Endothelial cell (in vitro differentiated cells): ENCODE results near the gene FEZ2. TPM values are rescaled to one million over a fixed set of nuclear protein-coding genes. Genes with fewer than 3 reads are reported as not detected.

Experiments used
- DNase-seq: peaks from one replicate; pipeline ENCODE4 v3.0.0; 2021; ENCODE audit warnings: low spot score
- H3K27ac Mint-ChIP-seq: one replicate; pipeline ENCODE4 v1.8.0; 2021; ENCODE audit warnings: mixed read lengths, inconsistent platforms; ENCODE audit not compliant: unreplicated experiment
- H3K27me3 Mint-ChIP-seq: one replicate; pipeline ENCODE4 v1.8.0; 2021; ENCODE audit warnings: mild to moderate bottlenecking, moderate library complexity, mixed read lengths, inconsistent platforms; ENCODE audit not compliant: unreplicated experiment
- H3K36me3 Mint-ChIP-seq: one replicate; pipeline ENCODE4 v1.8.0; 2021; ENCODE audit warnings: mild to moderate bottlenecking, low read depth, mixed read lengths, inconsistent platforms; ENCODE audit not compliant: unreplicated experiment
- H3K4me1 Mint-ChIP-seq: one replicate; pipeline ENCODE4 v1.8.0; 2021; ENCODE audit warnings: mild to moderate bottlenecking, mixed read lengths, inconsistent platforms; ENCODE audit not compliant: unreplicated experiment
- H3K4me3 Mint-ChIP-seq: one replicate; pipeline ENCODE4 v1.8.0; 2021; ENCODE audit warnings: mild to moderate bottlenecking, mixed read lengths, inconsistent platforms; ENCODE audit not compliant: unreplicated experiment
- H3K9me3 Mint-ChIP-seq: one replicate; pipeline ENCODE4 v1.8.0; 2021; ENCODE audit warnings: mixed read lengths, inconsistent platforms; ENCODE audit not compliant: unreplicated experiment
- CTCF ChIP-seq: fragments of 200-600 bp; sonication (generic); IDR thresholded peaks from one replicate; pipeline ENCODE4 v1.5.0; 2021; ENCODE audit warnings: antibody characterized with exemption; ENCODE audit not compliant: unreplicated experiment
- total RNA-seq: library from RNA; stranded (reverse); fragmentation: NEBNext Ultra II Directional; extraction: Animal tissue kit (Norgen Biotek cat#: 25700); gene quantifications from one replicate; pipeline ENCODE4 v1.2.1, GENCODE V29; 2021; ENCODE audit not compliant: unreplicated experiment

The FEZ2 gene
- total RNA-seq, 1 donor from 2014 or later, result 40.8 TPM

GRCh38 chr2:36530983-36531354, 67.0 kb downstream of the FEZ2 start:
- H3K27ac Mint-ChIP-seq, result no peak overlapping the region

GRCh38 chr2:36530178-36530982, 67.6 kb downstream of the FEZ2 start:
- Mint-ChIP-seq H3K27ac (no peak overlapping the region), H3K4me3 (no peak overlapping the region), H3K4me1 (peaks cover 7% of the 10 kb centered on the region)

More at GRCh38 chr2:36530983-36531354, 67.0 kb downstream of the FEZ2 start:
- DNase-seq, result no peak
- peaks cover 13% of the 10 kb centered on the region for H3K4me1 Mint-ChIP-seq
- no peaks in the 10 kb centered on the region for H3K9me3 Mint-ChIP-seq
- peaks cover 18% of the 10 kb centered on the region for H3K27me3 Mint-ChIP-seq
- peak; percentile 40 for TF ChIP-seq CTCF
- no peak overlapping the region for H3K4me3 Mint-ChIP-seq
- peaks cover 56% of the 10 kb centered on the region for H3K36me3 Mint-ChIP-seq

DNA sequence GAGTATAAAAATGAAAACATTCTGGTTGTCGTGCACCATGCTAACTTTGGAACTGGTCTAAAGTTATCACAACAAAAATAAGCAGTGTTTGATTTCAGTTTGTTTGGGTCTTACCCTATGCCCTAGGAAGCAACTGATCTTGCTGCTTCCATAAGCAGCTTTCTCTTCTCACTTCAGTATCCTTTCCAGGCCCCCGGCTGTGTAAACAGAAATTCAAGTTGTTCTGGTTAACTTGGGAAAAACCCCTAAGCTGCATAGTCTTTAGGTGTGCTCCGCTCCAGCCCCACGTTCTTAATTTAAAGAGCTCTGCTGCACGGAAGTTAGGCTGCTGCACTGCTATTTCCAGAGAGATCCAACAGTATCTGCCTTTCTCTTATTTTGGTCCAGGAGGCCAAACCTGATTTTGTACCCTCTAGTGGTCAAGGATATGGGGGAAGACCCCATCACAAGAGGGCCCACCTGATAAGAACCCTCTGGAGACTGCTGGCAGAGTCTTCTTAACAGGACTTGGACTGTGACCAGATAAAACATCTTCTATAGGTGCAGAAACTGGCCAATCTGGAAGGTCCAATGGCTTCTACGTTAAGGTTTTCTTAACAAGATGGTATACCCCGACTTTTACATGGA, 69.1 kb downstream of the FEZ2 start:
- TF ChIP-seq CTCF, result no peak
- Mint-ChIP-seq H3K4me1 (no peaks in the 10 kb centered on the region), H3K27me3 (peaks cover 13% of the 10 kb centered on the region), H3K9me3 (no peaks in the 10 kb centered on the region), H3K27ac (no peak overlapping the region), H3K36me3 (peaks cover 45% of the 10 kb centered on the region), H3K4me3 (peak overlapping the region; percentile 19)
- no peak for DNase-seq

More at GRCh38 chr2:36530178-36530982, 67.6 kb downstream of the FEZ2 start:
- TF ChIP-seq CTCF, result no peak
- Mint-ChIP-seq H3K9me3 (no peaks in the 10 kb centered on the region), H3K27me3 (peaks cover 18% of the 10 kb centered on the region), H3K36me3 (peaks cover 51% of the 10 kb centered on the region)
- DNase-seq, result no peak

DNA sequence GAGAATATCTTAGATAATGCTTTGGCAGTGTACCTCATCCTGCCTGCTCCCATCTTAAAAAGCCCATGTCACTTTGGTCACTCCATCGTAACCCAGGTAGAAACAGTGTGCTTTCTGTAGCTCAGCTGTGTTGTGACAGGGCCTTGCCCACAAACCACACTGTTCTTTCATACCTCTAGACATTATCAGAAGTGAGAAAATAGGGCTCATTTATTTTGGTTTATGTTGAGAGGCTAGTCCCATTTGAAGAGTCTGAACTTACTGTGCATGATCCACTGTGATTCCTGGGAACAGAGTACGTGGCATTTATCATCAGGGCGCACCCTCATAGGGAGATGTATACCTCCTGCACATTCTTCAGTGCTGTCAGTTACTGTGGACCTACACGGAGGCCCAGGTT, 69.7 kb downstream of the FEZ2 start:
- TF ChIP-seq CTCF, result no peak
- peaks cover 10% of the 10 kb centered on the region for H3K27me3 Mint-ChIP-seq
- DNase-seq, result no peak
- peaks cover 48% of the 10 kb centered on the region for H3K36me3 Mint-ChIP-seq
- H3K4me3 Mint-ChIP-seq, result no peak overlapping the region
- H3K4me1 Mint-ChIP-seq, result no peaks in the 10 kb centered on the region
- no peak overlapping the region for H3K27ac Mint-ChIP-seq
- H3K9me3 Mint-ChIP-seq, result no peaks in the 10 kb centered on the region

DNA sequence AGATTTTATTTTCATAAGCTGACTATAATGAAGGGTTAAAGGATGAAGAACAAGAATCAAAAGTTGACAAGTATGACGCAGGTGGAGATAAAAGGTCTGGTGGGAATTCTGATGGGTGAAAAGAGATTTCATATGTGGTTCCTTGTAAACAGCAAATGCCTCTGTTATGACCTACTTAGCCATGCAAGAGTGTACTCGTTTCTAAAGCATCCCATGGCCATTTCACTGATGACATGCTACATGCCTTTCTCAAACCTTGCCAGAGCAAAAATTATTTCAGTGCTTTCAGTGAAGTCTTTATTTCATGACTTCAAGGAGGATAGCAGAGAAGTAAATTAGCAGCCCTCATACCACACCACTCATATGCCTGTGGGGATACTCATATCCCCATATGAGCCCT, 71.7 kb downstream of the FEZ2 start:
- no peak for TF ChIP-seq CTCF
- H3K4me1 Mint-ChIP-seq, result no peaks in the 10 kb centered on the region
- no peak overlapping the region for H3K4me3 Mint-ChIP-seq
- no peak overlapping the region for H3K27ac Mint-ChIP-seq
- no peak for DNase-seq
- no peaks in the 10 kb centered on the region for H3K9me3 Mint-ChIP-seq
- peaks cover 39% of the 10 kb centered on the region for H3K36me3 Mint-ChIP-seq
- H3K27me3 Mint-ChIP-seq, result no peaks in the 10 kb centered on the region
